Dermis microvascular lymphatic vessel endothelial cell (primary cell): ENCODE measurements around the gene PCSK5. TPM values are rescaled to one million over a fixed set of nuclear protein-coding genes. Genes with fewer than 3 reads are reported as not detected.

ENCODE experiments used
- DNase-seq, 2 donors: peaks; one replicate each; pipeline versions ENCODE4 v3.0.0 to v3.0.0-alpha.2; 2010; ENCODE audit warnings: low read depth in 2 of 2
- total RNA-seq: library from RNA; depleted of rRNA; stranded (reverse); fragments of >200 nt; gene quantifications from 2 replicates; pipeline ENCODE4 v1.2.1, GENCODE V29; 2014

The PCSK5 gene
- total RNA-seq, 1 donor from 2014 or later, result 1.0 TPM

DNA sequence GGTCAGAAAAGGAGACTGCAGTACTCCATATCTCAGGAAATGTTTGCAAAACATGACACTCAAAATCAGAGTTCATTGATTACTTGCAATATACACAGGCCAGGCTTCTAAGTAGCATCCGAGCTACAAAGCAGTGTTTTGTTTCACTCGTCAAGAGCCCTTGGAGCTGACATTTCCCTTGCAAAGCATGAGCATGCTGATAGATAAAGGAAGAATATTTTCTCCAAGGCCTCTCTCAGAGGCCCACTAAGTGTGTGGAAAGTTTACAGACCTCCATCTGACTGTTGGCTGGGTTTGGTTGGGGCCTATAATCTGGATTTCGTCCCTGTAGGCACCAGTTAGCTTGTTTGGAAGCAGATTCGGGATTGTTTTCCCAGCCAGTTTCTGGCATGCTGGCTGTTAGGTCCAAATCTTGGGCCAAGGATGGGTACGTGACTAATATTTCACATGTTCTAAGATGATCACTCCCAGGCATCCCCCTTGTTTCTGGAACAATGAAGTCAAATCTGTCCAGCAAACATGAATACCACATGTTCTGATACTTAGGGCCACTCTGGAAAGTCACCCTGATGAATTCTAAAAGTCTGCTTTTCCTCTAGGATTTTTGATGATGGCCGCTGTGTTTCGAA is 342.5 kb downstream of the PCSK5 start:
- DNase-seq, result no peak

DNA sequence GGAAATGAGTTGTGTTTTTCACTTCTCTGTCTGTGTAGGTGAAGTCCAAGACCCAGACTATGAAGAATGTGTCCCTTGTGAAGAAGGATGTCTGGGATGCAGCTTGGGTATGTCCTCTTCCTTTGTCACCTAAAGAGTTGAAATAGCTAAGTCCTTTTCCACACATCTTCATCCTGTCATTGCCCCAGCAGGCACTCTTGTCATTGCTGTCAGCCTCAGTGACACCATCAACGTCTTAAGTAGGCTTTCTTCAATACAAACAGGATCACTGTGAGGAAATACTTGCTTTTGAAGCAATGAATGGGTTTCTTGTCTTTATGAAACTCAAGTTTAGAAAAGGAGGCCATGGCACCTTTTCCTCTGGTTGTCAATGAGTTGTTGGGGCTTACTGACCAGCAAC is 350.1 kb downstream of the PCSK5 start:
- DNase-seq, result no peak

DNA sequence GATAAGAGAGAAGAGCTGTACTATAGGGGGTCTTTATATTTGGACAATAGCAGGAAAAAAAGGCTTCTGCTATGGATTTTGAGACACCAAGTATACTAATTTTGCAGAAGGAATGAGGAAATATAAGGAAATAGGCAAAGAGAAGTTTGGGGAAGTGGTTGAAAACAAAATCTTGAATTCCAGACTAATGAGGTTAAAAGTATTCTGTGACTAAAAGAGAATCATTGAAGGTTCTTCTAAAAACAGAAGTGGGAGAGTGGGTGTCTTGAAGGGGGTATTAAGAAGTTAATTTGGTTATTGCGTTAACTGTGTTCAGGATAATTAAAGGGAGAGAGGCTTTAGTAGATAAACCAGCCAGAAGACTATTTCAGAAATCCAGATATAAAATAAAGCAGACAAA is 355.0 kb downstream of the PCSK5 start:
- DNase-seq, result no peak

DNA sequence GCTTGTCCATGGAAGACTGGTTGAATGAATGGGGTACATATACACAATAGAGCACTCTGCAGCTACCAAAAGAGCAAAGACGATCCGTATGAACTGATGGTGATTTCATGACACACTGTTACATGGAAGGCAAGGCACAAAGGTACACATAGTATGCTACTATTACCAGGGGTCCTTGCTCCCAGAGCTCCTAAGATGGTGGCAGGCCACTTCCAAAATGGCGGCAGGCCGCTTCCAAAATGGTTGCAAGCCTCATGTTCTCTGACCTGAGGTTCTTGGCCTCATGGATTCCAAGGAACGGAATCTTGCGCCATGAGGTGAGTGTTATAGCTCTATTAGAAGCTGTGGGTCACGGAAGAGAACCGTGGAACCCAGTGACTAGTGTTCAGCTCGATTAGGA is 356.2 kb downstream of the PCSK5 start:
- no peak for DNase-seq

DNA sequence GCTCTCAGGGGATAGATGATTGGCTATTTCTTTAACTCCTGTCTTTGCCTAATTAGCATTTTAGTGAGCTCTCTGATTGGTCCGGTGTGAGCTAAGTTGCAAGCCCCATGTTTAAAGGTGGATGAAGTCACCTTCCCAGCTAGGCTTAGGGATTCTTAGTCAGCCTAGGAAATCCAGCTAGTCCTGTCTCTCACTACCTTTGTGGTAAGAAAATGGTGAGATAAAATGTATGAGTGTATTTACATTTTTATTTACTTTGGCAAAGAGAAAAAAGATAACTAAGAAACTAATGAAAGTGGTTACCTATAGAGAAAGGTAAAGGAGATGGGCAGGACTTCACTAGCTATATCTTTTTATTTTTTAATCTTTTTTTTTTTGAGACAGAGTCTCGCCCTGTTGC is 357.0 kb downstream of the PCSK5 start:
- no peak for DNase-seq

DNA sequence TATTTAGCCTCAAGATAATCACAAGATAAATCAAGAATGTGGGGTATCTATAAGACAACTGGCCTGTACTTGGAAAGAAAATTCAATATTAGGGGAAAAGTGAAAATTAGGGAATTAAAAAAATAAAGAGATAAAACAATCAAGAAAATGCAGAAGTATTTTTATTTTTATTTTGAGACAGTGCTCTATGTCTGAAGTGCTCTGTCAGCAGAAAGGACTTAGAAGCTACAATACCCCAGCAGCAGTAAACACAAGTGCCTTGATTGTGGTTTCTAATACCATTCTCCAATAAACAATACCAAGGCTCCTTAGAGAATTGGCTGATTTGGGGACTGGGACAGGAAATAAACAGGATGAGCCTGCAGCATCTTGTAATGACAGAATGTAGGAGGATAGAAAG is 358.8 kb downstream of the PCSK5 start:
- DNase-seq, result no peak

DNA sequence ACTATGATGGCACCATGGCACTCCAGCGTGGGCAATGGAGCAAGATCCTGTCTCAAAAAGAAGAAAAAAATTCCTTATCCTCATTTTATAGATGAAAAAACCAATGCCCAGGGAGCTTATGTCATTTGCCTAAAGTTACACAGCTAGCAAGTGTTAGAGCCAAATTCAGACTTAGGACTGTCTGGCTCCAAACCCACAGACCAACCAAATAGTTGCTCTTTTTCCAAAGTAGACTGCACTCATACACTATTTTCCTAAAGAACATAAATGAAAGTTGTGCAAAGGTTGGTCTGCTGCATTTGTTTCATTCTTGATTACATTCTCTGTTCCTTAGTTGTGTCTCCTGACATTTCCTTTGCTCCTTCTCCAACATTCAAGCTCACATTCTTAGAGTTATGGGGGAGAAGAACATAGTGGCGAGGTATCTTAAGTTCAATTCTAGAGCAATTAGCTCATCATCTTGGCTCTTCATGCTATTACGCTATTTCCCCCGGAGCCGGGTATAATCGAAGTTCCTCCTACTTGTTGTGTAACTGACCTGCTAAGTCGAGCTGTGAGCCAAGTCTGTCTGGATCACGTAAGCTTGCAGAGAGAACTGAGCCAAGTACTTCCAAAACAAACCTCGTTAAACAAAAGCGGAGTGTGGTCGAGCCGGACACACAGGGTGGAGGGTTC is 365.4 kb downstream of the PCSK5 start:
- no peak for DNase-seq

DNA sequence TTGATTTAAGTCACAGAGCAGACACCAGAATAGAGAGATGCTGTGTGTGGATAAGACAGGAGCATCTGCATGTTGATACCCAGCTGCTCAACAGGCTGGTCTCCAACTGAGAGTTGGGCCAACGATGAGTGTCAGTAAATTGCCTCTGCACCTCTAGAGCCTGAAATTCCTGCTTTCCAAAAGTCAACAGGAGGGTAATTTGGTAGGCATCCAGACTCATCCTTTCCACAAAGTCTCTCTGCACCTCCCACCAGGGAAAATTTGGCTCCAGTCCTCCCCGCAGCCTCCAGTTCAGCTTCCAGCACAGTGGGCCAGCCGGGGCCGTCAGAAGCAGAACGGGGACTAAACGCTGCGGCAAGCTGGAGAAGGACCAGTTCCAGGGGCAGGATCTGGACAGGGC is 366.8 kb downstream of the PCSK5 start:
- no peak for DNase-seq

DNA sequence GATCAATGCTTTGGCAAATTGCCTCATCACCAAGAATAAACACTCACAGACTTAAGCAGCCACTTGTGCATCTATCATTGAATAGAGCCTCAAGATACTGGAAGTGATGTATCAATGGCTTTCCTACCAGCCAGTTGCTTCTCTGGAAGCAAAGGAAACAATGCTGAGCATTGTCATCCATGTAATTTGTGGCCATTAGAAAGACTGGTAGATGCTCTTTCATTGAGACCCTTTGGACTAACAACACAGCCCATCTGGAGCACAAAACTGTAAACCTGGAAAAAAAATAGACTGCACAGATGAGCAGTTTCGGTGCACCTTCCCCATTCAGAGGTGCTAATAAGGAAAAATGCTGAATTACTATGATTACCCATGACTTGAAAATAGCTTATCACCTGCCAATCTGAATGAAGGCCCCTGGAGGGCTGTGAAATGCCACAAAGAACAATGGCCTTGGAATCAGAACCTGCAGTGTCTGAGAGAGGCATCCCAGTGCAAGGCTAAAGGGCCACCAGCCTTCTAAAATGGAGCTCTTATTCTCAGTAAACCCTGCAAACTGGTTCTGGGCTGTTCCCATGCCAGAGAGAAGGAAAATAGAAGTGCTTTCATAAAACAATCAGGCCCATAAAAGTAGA is 376.3 kb downstream of the PCSK5 start:
- DNase-seq, result no peak

DNA sequence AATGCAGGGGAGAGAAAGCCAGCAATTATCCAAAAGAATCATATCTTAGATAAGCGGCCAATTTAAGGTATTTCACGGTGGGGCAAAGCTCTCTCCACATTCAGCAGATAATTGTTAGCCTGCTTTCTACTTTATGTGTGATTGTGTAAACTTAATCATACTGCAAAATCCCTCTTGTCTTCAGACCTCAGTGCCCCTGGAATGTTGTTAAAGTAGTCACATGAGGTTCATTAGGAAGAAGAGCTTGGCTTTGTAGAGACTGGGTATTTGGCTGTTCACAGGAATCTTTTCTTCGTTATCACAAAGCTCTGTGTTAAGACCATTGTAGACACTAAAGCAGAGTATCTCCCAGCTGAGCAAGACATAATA is 376.8 kb downstream of the PCSK5 start:
- no peak for DNase-seq

DNA sequence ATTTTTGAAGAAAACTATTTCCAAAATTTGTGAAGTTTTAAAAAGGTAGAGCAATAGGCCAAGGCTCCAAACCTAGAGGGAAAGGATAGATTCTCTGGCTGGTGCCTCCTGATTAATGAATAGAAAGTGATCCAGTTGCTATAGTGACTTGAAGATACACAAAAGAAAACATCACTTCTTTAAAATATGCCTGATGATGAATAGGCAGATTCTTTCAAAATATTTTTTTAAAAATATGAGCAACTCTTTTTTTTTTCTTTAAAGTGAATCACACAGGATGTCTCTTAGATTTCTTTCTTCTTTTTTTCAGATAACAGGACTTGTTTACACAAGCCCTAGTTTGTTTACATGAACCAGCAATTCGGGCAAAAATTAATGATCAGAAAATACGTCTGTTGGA is 379.3 kb downstream of the PCSK5 start:
- no peak for DNase-seq

DNA sequence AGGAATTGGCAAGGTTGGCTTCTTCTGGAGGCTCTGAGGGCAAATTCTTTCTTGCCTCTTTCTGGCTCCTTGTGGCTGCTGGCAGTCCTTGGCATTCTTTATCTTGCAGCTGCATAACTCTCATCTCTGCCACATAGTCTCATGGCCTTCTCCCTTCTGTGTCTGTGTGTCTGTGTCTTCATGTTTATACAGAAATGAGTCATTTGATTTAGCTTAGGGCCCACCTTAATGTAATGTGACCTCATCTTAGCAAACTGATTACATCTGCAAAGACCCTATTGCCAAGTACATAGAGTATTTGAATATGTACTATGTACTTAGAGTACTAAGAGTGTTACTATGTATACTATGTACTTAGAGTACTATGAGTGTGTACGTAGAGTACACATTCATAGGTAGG is 381.3 kb downstream of the PCSK5 start:
- no peak for DNase-seq

DNA sequence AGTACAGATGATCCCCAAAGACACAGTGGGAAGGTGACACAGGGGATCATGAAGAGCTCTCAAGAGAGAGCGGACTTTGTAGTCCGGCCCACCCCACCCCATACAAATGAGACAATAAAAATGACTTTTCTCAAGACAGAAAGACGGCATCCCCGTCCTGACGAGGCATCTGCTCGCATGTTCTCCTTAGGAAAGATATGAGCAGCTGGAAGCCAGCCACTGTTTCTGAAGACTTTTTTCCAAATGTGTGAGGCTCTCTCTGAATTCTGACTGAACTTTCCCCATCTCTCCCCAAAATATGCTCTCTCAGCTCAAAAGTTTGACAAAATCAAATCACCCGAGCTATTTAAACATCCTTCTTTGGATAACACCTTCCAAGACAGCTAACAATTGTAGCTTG is 398.6 kb downstream of the PCSK5 start:
- no peak for DNase-seq

DNA sequence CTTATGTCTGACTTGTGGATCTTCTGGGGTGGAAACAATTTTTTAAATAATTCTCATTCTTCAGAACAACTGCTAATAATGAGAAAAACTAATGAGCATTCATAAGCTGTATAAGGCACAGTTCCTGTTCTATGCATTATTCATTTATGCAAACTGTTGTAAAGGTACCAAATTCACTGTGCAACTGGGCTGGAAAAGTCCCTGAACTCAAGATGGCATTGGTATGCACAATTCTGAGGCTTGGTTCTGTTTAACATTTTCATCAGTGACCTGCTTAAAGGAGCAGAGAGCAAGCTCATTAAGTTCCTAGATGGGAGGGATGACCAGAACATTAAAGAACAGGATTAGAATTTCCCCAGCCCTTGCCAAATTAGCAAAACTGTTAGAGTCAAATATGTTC is 399.2 kb downstream of the PCSK5 start:
- DNase-seq, result no peak

DNA sequence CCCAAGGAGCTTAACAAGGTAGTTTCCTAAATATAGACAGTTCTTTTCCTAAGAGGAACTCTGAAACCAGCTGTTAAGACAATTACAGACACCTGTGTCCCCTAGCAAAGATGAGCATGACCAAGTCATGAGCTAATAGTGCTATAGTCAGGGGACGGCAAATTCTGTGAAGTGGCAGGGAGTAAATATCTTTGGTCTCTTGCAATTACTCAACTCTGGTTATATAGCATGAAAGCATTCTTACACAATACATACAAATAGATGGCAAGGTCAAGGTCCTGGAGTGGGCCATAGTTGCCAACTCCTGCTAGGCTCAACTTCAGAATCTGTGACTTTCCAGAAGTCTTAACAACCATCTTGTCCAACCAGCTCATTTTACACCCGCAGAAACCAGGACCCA is 400.1 kb downstream of the PCSK5 start:
- DNase-seq, result no peak

DNA sequence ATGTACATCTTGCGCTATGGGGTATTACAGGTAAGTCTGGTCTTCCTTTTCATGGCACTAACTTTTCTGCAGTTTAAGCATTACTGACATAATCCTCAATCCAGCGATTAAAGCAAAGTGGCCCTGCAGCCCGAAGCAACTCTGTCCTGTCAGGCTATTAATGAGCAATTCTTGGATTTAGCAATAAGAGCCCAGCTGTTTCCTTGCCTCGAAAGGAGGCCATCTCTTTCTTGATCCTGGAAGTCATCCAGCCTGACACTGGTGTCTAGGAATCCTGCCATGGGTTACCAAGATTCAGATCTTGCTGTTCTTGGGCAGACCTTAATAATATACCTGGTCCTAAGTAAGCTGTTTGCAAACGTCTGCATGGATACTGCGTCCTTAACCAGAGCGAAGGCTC is 401.8 kb downstream of the PCSK5 start:
- DNase-seq, result no peak

DNA sequence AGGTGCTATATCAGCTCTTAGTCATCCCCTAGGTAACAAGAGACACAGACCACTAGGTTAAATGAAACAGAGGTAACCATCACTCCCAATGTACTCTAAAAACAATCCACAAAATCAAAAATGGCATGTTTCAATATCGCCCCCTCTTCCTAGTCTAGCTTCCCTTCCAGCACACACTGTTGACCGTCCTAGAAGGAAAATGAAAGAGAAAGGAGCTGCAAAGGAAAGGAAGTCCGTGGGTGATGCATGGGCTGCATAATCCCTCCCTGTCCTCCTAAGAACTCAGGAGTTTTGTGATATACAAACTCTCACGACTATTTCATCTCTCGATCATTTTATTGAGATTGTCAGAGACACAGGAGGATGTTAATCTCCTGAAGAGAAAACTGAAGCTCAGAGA is 402.2 kb downstream of the PCSK5 start:
- DNase-seq, result no peak

DNA sequence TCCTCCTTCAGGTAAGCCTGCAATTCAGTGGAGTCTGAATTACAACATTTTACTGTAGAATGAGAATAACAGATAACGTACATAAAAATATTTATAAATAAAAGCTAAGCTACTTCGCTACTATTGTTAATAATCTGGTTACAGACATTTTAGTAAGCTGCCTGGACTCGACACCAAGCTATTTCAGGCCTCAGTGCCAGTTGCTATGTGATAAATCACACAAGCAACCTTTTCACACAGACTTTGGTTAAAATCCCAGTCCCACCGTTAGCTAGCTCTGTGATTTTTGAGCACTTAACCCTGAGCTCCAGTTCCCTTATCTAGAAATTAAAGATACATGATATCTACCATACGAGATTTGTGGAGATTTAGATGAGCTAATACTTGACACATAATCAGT is 403.8 kb downstream of the PCSK5 start:
- no peak for DNase-seq

DNA sequence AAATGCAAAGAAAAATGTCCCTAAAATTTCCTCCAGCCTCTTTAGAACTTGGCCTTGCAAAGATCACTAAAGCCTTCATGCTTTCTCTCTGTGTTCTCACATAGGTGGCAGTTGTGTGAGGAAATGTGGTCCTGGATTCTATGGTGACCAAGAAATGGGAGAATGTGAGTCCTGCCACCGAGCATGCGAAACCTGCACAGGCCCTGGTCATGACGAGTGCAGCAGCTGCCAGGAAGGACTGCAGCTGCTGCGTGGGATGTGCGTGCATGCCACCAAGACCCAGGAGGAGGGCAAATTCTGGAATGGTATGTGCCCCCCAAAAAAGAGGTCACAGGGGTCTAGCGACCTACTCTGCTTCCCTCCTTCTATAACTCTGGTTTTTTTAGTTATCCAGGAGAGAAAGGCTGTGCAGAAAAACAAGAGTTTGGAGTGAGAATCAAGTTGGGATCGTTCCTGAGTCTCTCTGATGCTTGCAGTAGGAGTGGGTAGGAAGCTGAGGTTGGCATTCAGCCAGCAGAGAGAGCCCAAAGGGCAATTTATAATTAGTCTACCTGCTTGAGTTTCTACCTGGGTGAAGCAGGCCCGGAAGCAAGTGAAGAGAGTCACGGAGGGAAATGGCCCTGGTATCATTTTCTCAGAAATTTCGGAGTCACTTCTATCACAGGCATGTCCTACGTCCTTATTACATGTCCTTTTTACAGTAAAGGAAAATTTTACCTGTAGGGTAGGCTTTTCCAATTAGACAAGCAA is 406.3 kb downstream of the PCSK5 start:
- no peak for DNase-seq

DNA sequence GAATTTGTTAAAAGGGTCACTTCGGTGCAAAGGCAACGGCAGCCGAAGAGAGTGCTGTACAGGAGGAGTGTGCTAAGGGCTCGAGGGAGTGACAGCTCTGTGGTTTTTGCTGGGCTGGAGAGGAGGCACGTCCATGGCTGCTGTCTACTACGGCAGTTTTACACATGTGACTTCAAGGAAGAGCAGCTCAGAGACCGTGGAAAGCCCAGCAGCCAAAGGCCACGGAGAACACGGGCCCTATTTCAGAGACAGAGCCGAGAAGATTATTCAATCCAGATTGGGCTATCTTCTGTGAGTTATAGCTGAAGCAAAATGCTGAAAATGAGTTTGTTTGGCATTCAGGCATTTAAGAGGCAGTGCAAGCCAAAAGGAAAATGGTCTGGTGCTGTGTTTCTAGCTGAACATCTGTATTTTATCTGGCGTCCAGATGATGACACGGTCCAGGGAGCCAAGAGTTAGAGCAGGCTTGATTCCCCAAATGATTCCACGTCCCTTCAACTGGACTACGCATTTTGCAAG is 407.3 kb downstream of the PCSK5 start:
- peak in 1 of 2 donors; percentile 3 for DNase-seq

DNA sequence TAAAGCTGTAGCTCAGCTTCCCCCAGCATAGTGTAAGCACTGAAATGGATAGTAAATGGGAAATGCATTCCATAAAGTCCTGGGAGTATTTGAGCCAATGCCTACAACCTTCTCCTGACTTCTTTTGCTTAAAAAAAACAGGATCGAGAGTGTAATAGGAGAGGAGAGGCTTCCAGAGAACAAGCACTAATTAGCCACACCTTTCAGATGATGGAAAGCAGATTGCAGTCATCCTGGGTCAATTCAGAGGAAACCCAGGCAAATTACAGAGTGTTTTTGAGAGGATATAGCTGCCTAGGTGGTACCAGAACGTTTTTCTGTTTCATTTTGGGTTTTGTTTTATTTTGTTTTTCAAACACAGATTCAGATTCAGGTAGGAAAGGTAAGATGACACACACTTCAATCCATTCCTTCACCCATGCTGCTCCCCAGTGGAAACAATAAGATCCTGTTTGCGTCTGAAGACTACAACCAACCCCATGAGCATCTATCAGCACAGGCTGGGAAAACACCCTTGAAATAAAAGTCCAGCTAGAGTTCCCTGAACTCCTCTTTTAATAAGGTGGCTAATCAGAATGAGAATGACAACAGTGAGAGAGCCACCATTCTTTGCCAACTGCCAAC is 408.2 kb downstream of the PCSK5 start:
- no peak for DNase-seq

DNA sequence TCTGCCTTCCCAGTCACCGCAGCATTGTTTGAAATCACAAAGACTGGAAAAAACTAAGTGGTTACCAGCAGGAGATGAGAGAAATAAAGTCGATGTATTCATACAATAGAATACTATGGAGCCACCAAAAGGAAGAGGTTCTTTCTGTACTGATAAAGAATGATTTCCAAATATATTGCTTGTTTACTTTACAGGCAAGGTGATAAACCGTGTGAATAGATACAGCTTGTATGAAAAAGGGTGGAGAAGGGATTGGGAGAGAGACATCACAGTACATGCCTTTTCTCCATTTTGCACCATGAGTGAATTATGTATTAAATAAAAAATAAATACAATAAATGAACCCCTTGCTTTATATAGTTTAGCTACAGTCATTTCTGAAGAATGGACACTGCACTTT is 412.1 kb downstream of the PCSK5 start:
- DNase-seq, result no peak
